ENCODE results near the gene ITGB6.
"Not testable (repeated sequence)": the region's sequence is repeated elsewhere in the genome, so short reads cannot be mapped to it uniquely, and the experiment has no call there.

DNA sequence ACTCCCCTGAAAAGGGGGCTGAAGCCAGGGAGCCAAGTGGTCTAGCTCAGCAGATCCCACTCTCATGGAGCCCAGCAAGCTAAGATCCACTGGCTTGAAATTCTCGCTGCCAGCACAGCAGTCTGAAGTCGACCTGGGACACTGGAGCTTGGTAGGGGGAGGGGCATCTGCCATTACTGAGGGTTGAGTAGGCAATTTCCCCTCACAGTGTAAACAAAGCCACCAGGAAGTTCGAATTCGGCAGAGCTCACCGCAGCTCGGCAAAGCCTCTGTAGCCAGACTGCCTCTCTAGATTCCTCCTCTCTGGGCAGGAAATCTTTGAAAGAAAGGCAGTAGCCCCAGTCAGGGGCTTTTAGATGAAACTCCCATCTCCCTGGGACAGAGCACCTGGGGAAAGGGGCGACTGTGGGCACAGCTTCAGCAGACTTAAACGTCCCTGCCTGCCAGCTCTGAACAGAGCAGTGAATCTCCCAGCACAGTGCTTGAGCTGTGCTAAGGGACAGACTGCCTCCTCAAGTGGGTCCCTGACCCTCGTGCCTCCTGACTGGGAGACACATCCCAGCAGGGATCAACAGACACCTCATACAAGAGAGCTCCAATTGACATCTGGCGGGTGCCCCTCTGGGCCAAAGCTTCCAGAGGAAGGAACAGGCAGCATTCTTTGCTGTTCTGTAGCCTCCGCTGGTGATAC lies 18.8 kb downstream of the ITGB6 start:
- TF ChIP-seq, protein P1, sequence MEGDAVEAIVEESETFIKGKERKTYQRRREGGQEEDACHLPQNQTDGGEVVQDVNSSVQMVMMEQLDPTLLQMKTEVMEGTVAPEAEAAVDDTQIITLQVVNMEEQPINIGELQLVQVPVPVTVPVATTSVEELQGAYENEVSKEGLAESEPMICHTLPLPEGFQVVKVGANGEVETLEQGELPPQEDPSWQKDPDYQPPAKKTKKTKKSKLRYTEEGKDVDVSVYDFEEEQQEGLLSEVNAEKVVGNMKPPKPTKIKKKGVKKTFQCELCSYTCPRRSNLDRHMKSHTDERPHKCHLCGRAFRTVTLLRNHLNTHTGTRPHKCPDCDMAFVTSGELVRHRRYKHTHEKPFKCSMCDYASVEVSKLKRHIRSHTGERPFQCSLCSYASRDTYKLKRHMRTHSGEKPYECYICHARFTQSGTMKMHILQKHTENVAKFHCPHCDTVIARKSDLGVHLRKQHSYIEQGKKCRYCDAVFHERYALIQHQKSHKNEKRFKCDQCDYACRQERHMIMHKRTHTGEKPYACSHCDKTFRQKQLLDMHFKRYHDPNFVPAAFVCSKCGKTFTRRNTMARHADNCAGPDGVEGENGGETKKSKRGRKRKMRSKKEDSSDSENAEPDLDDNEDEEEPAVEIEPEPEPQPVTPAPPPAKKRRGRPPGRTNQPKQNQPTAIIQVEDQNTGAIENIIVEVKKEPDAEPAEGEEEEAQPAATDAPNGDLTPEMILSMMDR (IDR thresholded peaks at IDR 0.05), result not testable (repeated sequence)
- not testable (repeated sequence) for TF ChIP-seq POLR2A (IDR thresholded peaks at IDR 0.05)
